ENCODE data around the gene PPP1R9A.

The PPP1R9A gene

DNA sequence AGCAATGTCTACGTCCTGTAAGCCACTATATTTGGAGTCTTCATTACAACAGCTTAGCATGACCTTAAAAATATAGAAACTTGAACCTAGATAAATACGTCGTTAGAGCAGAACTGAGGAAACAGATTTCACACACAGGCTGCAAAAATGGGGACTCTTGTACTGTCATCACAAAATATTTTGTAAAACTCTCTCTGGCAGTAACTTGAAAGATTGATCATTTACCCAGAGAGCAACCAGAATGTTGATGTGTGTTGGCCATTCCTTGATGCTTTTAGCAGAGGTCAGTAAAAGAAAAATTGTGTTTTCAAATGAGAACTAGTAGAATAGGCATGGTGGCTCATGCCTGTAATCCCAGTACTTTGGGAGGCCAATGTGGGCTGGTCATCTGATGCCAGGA is 431.4 kb downstream of the PPP1R9A start:
- TF ChIP-seq CTCF (conservative IDR thresholded peaks at IDR 0.05) (no peak), ZFX (IDR thresholded peaks at IDR 0.05) (no peak)
- H3K27ac ChIP-seq, result no peak overlapping the region

- TF ChIP-seq ZFX (IDR thresholded peaks at IDR 0.05) (no peak), CTCF (conservative IDR thresholded peaks at IDR 0.05) (no peak)
- H3K27ac ChIP-seq, result no peak overlapping the region
These were observed 433.1 kb downstream of the PPP1R9A start for GRCh38 chr7:95340491-95340890.

DNA sequence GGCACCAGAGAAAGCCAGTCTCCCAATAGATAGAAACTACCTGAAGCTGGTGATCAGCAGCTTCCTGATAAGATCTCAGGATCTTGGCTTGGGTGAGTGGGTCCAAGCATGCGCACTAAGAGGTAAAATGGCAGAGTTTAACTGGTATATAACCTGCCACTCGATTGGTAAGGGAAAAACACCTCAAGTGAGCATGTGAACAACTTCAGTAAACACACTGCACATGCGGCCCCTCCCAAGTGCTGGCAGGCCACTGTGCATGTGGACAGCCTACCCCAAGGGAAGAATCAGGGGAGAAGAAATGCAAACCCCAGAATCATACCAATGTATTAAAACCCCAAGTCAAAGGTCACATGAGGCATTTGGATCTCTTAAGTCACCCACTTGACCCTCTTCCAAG is 434.6 kb downstream of the PPP1R9A start:
- TF ChIP-seq CTCF (conservative IDR thresholded peaks at IDR 0.05) (no peak), ZFX (IDR thresholded peaks at IDR 0.05) (no peak)

GRCh38 chr7:95342642-95343307 is 435.4 kb downstream of the PPP1R9A start:
- H3K27ac ChIP-seq, result no peak overlapping the region
- TF ChIP-seq CTCF (conservative IDR thresholded peaks at IDR 0.05) (no peak), ZFX (IDR thresholded peaks at IDR 0.05) (no peak)

More for the DNA sequence above, 434.6 kb downstream of the PPP1R9A start:
- no peak overlapping the region for H3K27ac ChIP-seq
